ENCODE data around the gene RANGRF.

GRCh38 chr17:8332128-8332527, 43.7 kb downstream of the RANGRF start:
- TF ChIP-seq REST (IDR thresholded peaks at IDR 0.05; ENCODE audit: low read depth) = no peak
- no peak for TF ChIP-seq MAX (IDR thresholded peaks at IDR 0.05)
